H1 (cell line): ENCODE measurements around the gene EXT2. TPM values are rescaled to one million over a fixed set of nuclear protein-coding genes. Genes with fewer than 3 reads are reported as not detected.

ENCODE experiments used
- CTCF ChIA-PET: fragments of 300-600 bp; sonication (Branson Sonifier 250); formaldehyde crosslinking; loops from one replicate; lab custom pipeline; 2021; ENCODE audit not compliant: partially characterized antibody; lab: Charles Lee
- POLR2A ChIA-PET: fragments of 300-600 bp; sonication (Branson Sonifier 250); formaldehyde crosslinking; loops from one replicate; lab custom pipeline; 2021; ENCODE audit warnings: inconsistent platforms; ENCODE audit not compliant: partially characterized antibody; lab: Charles Lee
- DNase-seq, 2 experiments: peaks; one replicate each; pipeline versions ENCODE4 v3.0.0 to v3.0.0-alpha.2; 2010 to 2022; ENCODE audit warnings: low spot score in 2 of 2, low read depth in 1 of 2, mixed read lengths in 1 of 2
- FAIRE-seq: peaks from 2 replicates; lab custom pipeline; 2011; peaks lifted over from hg19 to GRCh38; lab: Jason Lieb, UNC
- H2AFZ ChIP-seq: 2 replicates; pipeline ENCODE4 v1.8.1; 2012; ENCODE audit warnings: low read length, inconsistent platforms
- H2AK5ac ChIP-seq: 2 replicates; pipeline ENCODE4 v1.6.1; 2013; ENCODE audit warnings: low read depth, low read length
- H2BK120ac ChIP-seq: replicated peaks from 2 replicates; pipeline ENCODE3; 2013; ENCODE audit warnings: low read depth, low read length, inconsistent platforms
- H2BK12ac ChIP-seq: 2 replicates; pipeline ENCODE4 v1.6.1; 2013; ENCODE audit warnings: low read depth, low read length
- H2BK15ac ChIP-seq: 2 replicates; pipeline ENCODE4 v1.6.1; 2013; ENCODE audit warnings: low read length
- H2BK20ac ChIP-seq: 2 replicates; pipeline ENCODE4 v1.6.1; 2013; ENCODE audit warnings: low read length
- H2BK5ac ChIP-seq: 2 replicates; pipeline ENCODE4 v1.6.1; 2013; ENCODE audit warnings: low read depth, low read length
- H3K14ac ChIP-seq: 2 replicates; pipeline ENCODE4 v1.6.1; 2013; ENCODE audit warnings: inconsistent platforms; ENCODE audit not compliant: insufficient read length
- H3K18ac ChIP-seq: 2 replicates; pipeline ENCODE4 v1.6.1; 2013; ENCODE audit warnings: low read length; ENCODE audit errors: extremely low read depth
- H3K23ac ChIP-seq: 2 replicates; pipeline ENCODE4 v1.6.1; 2013; ENCODE audit warnings: inconsistent platforms; ENCODE audit not compliant: insufficient read length
- H3K23me2 ChIP-seq: 2 replicates; pipeline ENCODE4 v1.6.1; 2013; ENCODE audit warnings: low read depth, low read length
- H3K27ac ChIP-seq: 2 replicates; pipeline ENCODE4 v1.6.1; 2011; ENCODE audit warnings: low read depth, low read length, inconsistent platforms
- H3K27me3 ChIP-seq, 4 experiments: replicated peaks in 1 of 4; 1 replicate in 1 of 4; 2 replicates in 3 of 4; pipeline versions ENCODE4 v1.6.1 to v1.8.1; 2011 to 2013; ENCODE audit warnings: low read length in 3 of 4, mild to moderate bottlenecking in 3 of 4, inconsistent platforms in 2 of 4, mixed read lengths in 2 of 4, moderate library complexity in 1 of 4; ENCODE audit not compliant: control insufficient read depth in 3 of 4, insufficient read depth in 3 of 4; ENCODE audit errors: extremely low read depth in 1 of 4
- H3K36me3 ChIP-seq, 4 experiments: 2 replicates each; pipeline versions ENCODE4 v1.6.1 to v1.8.1; 2011 to 2013; ENCODE audit warnings: mild to moderate bottlenecking in 4 of 4, low read length in 3 of 4, moderate library complexity in 2 of 4, control low read depth in 1 of 4, inconsistent platforms in 1 of 4; ENCODE audit not compliant: insufficient read depth in 4 of 4, control insufficient read depth in 2 of 4
- H3K4ac ChIP-seq: replicated peaks from 2 replicates; pipeline ENCODE3; 2013; ENCODE audit warnings: low read length, low read depth, mixed read lengths, inconsistent platforms; ENCODE audit not compliant: insufficient read length
- H3K4me1 ChIP-seq, 4 experiments: replicated peaks in 1 of 4; 1 replicate in 1 of 4; 2 replicates in 3 of 4; pipeline versions ENCODE4 v1.6.1 to v1.8.1; 2011 to 2013; ENCODE audit warnings: low read length in 3 of 4, inconsistent platforms in 2 of 4, mixed read lengths in 1 of 4; ENCODE audit not compliant: insufficient read depth in 4 of 4, control insufficient read depth in 3 of 4
- H3K4me2 ChIP-seq, 2 experiments: 2 replicates each; pipeline versions ENCODE4 v1.6.1 to v1.8.1; 2011 to 2013; ENCODE audit warnings: low read depth in 2 of 2, low read length in 2 of 2, control low read depth in 1 of 2, inconsistent platforms in 1 of 2, mild to moderate bottlenecking in 1 of 2; ENCODE audit not compliant: insufficient read depth in 1 of 2
- H3K4me3 ChIP-seq, 4 experiments: fragments of 200-600, 300-600 bp in 1 of 4; sonication (generic), shearing (Covaris generic), sonication (Bioruptor Twin) in 1 of 4; 2 replicates each; pipeline versions ENCODE4 v1.5.1 to v1.8.1; 2011 to 2016; ENCODE audit warnings: low read length in 4 of 4, low read depth in 3 of 4, control low read depth in 2 of 4, inconsistent platforms in 2 of 4, mild to moderate bottlenecking in 2 of 4, mixed read lengths in 1 of 4, moderate library complexity in 1 of 4; ENCODE audit not compliant: insufficient read depth in 2 of 4; ENCODE audit errors: extremely low read depth in 1 of 4
- H3K56ac ChIP-seq: replicated peaks from 2 replicates; pipeline ENCODE3; 2013; ENCODE audit warnings: low read depth, mild to moderate bottlenecking, mixed read lengths, low read length, inconsistent platforms; ENCODE audit not compliant: insufficient read length
- H3K79me1 ChIP-seq: 2 replicates; pipeline ENCODE4 v1.6.1; 2013; ENCODE audit warnings: low read depth, low read length, control low read depth
- H3K79me2 ChIP-seq, 2 experiments: 2 replicates each; pipeline versions ENCODE4 v1.6.1 to v1.8.1; 2012 to 2013; ENCODE audit warnings: low read length in 2 of 2, mild to moderate bottlenecking in 2 of 2, inconsistent platforms in 1 of 2; ENCODE audit not compliant: insufficient read depth in 2 of 2, control insufficient read depth in 1 of 2
- H3K9ac ChIP-seq, 4 experiments: replicated peaks in 1 of 4; 1 replicate in 1 of 4; 2 replicates in 3 of 4; pipeline versions ENCODE4 v1.6.1 to v1.8.1; 2011 to 2013; ENCODE audit warnings: low read depth in 3 of 4, low read length in 3 of 4, control low read depth in 2 of 4, mild to moderate bottlenecking in 2 of 4, moderate library complexity in 2 of 4, inconsistent platforms in 1 of 4; ENCODE audit errors: extremely low read depth in 1 of 4
- H3K9me3 ChIP-seq, 2 experiments: 2 replicates each; pipeline versions ENCODE4 v1.6.1 to v1.8.1; 2012 to 2013; ENCODE audit warnings: mild to moderate bottlenecking in 2 of 2, moderate library complexity in 2 of 2, control low read depth in 1 of 2, inconsistent platforms in 1 of 2, low read depth in 1 of 2, low read length in 1 of 2, mixed read lengths in 1 of 2; ENCODE audit not compliant: insufficient read depth in 2 of 2
- H4K20me1 ChIP-seq, 2 experiments: replicated peaks in 1 of 2; 2 replicates each; pipeline versions ENCODE3 to v1.8.1; 2011 to 2013; ENCODE audit warnings: inconsistent platforms in 2 of 2, low read length in 2 of 2, mild to moderate bottlenecking in 1 of 2; ENCODE audit not compliant: insufficient read depth in 2 of 2, control insufficient read depth in 1 of 2
- H4K5ac ChIP-seq: 2 replicates; pipeline ENCODE4 v1.6.1; 2013; ENCODE audit warnings: low read length, low read depth, mixed read lengths, inconsistent platforms; ENCODE audit not compliant: insufficient read length
- H4K8ac ChIP-seq: 2 replicates; pipeline ENCODE4 v1.8.0; 2013; ENCODE audit warnings: mild to moderate bottlenecking, moderate library complexity, low read length, inconsistent platforms; ENCODE audit not compliant: insufficient read depth; ENCODE audit errors: extremely low read depth
- H4K91ac ChIP-seq: replicated peaks from 2 replicates; pipeline ENCODE3; 2013; ENCODE audit warnings: low read length, mixed read lengths, inconsistent platforms; ENCODE audit not compliant: insufficient read length
- CBX8 ChIP-seq: fragments of 300-800, 300-1000 bp; sonication (generic); IDR thresholded peaks from 2 replicates; pipeline ENCODE4 v1.7.1; 2016; ENCODE audit warnings: low read depth, low read length, borderline replicate concordance
- CHD1 ChIP-seq: IDR thresholded peaks from 2 replicates; pipeline ENCODE4 v1.6.1; 2012; ENCODE audit warnings: low read depth, low read length, improper control_type of control experiment
- HDAC6 ChIP-seq: IDR thresholded peaks from one replicate; pipeline ENCODE4 v1.7.1; 2012; ENCODE audit warnings: low read depth, mild to moderate bottlenecking, inconsistent platforms, low read length, moderate library complexity
- JUN ChIP-seq: IDR thresholded peaks from 2 replicates; pipeline ENCODE4 v1.6.1; 2011; ENCODE audit warnings: low read depth, mild to moderate bottlenecking, improper control_type of control experiment, low read length
- KDM5A ChIP-seq: fragments of 200-600 bp; IDR thresholded peaks from 2 replicates; pipeline ENCODE4 v1.7.1; 2012; ENCODE audit warnings: mild to moderate bottlenecking, low read length, inconsistent platforms, mixed read lengths
- MAFK ChIP-seq: IDR thresholded peaks from 2 replicates; pipeline ENCODE4 v1.6.1; 2012; ENCODE audit warnings: low read depth, mild to moderate bottlenecking, improper control_type of control experiment, low read length
- PHF8 ChIP-seq: fragments of 200-600 bp; sonication (generic); conservative IDR thresholded peaks from 2 replicates; pipeline ENCODE4 v1.7.1; 2012; ENCODE audit warnings: low read depth, mild to moderate bottlenecking, inconsistent platforms, low read length, moderate library complexity
- RAD21 ChIP-seq, 2 experiments: IDR thresholded peaks in 1 of 2; conservative IDR thresholded peaks in 1 of 2; 2 replicates each; pipeline ENCODE4 v1.6.1; 2011; ENCODE audit warnings: low read depth in 2 of 2, low read length in 2 of 2, improper control_type of control experiment in 1 of 2, inconsistent platforms in 1 of 2, mild to moderate bottlenecking in 1 of 2, moderate library complexity in 1 of 2
- SAP30 ChIP-seq: fragments of 300-600 bp; sonication (generic); IDR thresholded peaks from 2 replicates; pipeline ENCODE4 v1.7.1; 2012; ENCODE audit warnings: low read length, moderate library complexity, mild to moderate bottlenecking, inconsistent platforms; ENCODE audit not compliant: insufficient read depth, insufficient replicate concordance
- YY1 ChIP-seq: IDR thresholded peaks from 2 replicates; pipeline ENCODE4 v1.6.1; 2011; ENCODE audit warnings: low read depth, mild to moderate bottlenecking, low read length
- WGBS, 2 experiments: shearing (Covaris generic) in 1 of 2; methylation state at CpG; one replicate each; pipeline versions ENCODE4 v1.1.6 to v1.1.7; 2013 to 2015; ENCODE audit warnings: low lambda C conversion rate in 2 of 2, mixed read lengths in 2 of 2, inconsistent platforms in 1 of 2, low coverage in 1 of 2, missing lambda C conversion rate in 1 of 2; ENCODE audit not compliant: insufficient replicate concordance in 2 of 2, insufficient coverage in 1 of 2, insufficient read length in 1 of 2; ENCODE audit errors: extremely low coverage in 1 of 2, missing lambda C conversion rate in 1 of 2; 5-methylcytosine and 5-hydroxymethylcytosine counted together
- polyA plus RNA-seq, 7 experiments: library from polyadenylated mRNA; depleted of rRNA in 3 of 7; stranded (reverse) in 5 of 7; unstranded in 2 of 7; fragments of >200 nt in 5 of 7; fragments of 200-250 nt in 2 of 7; gene quantifications; 1 replicate in 5 of 7; 2 replicates in 1 of 7; 4 replicates in 1 of 7; pipeline versions ENCODE4 v1.2.1 to v1.2.3, GENCODE V29; 2011 to 2013; ENCODE audit warnings: missing spikeins in 2 of 7, mixed read lengths in 2 of 7
- total RNA-seq: library from RNA; stranded (reverse); fragmentation: NEBNext Ultra II Directional; extraction: Animal tissue kit (Norgen Biotek cat#: 25700); gene quantifications from 2 replicates; pipeline ENCODE4 v1.2.1, GENCODE V29; 2021
- TF ChIP-seq, protein P1 (sequence below): IDR thresholded peaks from 2 replicates; pipeline ENCODE4 v1.6.1; 2012; ENCODE audit warnings: low read length, inconsistent platforms
- TF ChIP-seq, protein P2 (sequence below): IDR thresholded peaks from 2 replicates; pipeline ENCODE4 v1.6.1; 2011; ENCODE audit warnings: low read depth, mild to moderate bottlenecking, low read length; ENCODE audit not compliant: insufficient read depth

Gene EXT2
- total and polyA plus RNA-seq, 2 of the 8 experiments (the other 6 are each of a cell fraction or from before 2014, with no cell fraction given) = 29.8 to 42.8 TPM

DNA sequence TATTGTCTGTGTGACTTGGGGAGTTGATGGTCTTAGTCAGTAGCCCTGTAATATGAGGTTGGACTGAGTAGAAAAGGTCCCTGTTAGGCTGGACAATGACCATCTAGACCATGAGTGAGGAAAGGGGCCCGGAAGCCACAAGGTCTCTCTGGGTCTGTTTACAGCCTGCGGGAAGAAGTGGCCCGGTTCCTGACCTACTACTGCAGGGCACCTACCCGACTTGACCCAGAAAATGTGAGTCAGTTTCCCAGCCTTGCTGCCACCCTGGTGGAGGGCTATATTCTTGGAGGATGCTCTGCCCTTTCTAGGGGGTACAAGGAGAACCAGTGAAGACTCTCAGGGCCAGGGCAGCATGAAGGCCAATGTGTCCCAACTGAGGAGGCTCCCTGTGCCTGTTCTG lies 44.3 kb upstream of the EXT2 start:
- H3K27me3 ChIP-seq = no peaks in the 10 kb centered on the region
- no peak overlapping the region for H3K18ac ChIP-seq
- ChIA-PET CTCF (no interaction called here), POLR2A (no interaction called here)
- H2BK120ac ChIP-seq = no peak overlapping the region
- no peaks in the 10 kb centered on the region for H3K4me1 ChIP-seq
- FAIRE-seq = no peak
- no peak overlapping the region for H2AK5ac ChIP-seq
- H3K14ac ChIP-seq = no peak overlapping the region
- no peak overlapping the region for H4K5ac ChIP-seq
- H2BK5ac ChIP-seq = no peak overlapping the region
- H3K4ac ChIP-seq = no peak overlapping the region
- no peak overlapping the region for H2BK20ac ChIP-seq
- no peak for DNase-seq
- H3K23me2 ChIP-seq = no peaks in the 10 kb centered on the region
- H3K4me3 ChIP-seq = no peak overlapping the region
- no peak overlapping the region for H3K56ac ChIP-seq
- H4K8ac ChIP-seq = no peak overlapping the region
- no peaks in the 10 kb centered on the region for H3K36me3 ChIP-seq
- H3K27ac ChIP-seq = no peak overlapping the region
- no peak overlapping the region for H3K4me2 ChIP-seq
- H4K91ac ChIP-seq = no peak overlapping the region
- H2BK12ac ChIP-seq = no peak overlapping the region
- no peaks in the 10 kb centered on the region; a peak in 1 of 4 replicates for H3K79me2 ChIP-seq
- no peak overlapping the region for H3K23ac ChIP-seq
- no peak overlapping the region for H3K9ac ChIP-seq
- H3K79me1 ChIP-seq = no peaks in the 10 kb centered on the region; the same call in 1 of the 2 replicates
- 89% methylated on average over 4 of the region's 4 CpGs; no CpG with 5 or more reads in 1 of the 2 experiments for WGBS, 2 experiments
- no peaks in the 10 kb centered on the region for H4K20me1 ChIP-seq
- H2AFZ ChIP-seq = no peak overlapping the region
- H3K9me3 ChIP-seq = no peaks in the 10 kb centered on the region
- no peak overlapping the region for H2BK15ac ChIP-seq
- no peak for TF ChIP-seq HDAC6
- TF ChIP-seq JUN = no peak
- TF ChIP-seq RAD21 (IDR thresholded peaks at IDR 0.05 in 1 of 2, conservative IDR thresholded peaks at IDR 0.05 in 1 of 2; ENCODE audit: low read depth in 2 of 2, low read length in 2 of 2) = no peak
- TF ChIP-seq, protein P1, sequence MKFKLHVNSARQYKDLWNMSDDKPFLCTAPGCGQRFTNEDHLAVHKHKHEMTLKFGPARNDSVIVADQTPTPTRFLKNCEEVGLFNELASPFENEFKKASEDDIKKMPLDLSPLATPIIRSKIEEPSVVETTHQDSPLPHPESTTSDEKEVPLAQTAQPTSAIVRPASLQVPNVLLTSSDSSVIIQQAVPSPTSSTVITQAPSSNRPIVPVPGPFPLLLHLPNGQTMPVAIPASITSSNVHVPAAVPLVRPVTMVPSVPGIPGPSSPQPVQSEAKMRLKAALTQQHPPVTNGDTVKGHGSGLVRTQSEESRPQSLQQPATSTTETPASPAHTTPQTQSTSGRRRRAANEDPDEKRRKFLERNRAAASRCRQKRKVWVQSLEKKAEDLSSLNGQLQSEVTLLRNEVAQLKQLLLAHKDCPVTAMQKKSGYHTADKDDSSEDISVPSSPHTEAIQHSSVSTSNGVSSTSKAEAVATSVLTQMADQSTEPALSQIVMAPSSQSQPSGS = no peak
- TF ChIP-seq, protein P2, sequence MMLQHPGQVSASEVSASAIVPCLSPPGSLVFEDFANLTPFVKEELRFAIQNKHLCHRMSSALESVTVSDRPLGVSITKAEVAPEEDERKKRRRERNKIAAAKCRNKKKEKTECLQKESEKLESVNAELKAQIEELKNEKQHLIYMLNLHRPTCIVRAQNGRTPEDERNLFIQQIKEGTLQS = no peak
- no peak for TF ChIP-seq MAFK
- TF ChIP-seq SAP30 = no peak
- no peak for TF ChIP-seq CBX8
- TF ChIP-seq KDM5A = no peak
- TF ChIP-seq PHF8 = no peak
- TF ChIP-seq CHD1 = no peak
- TF ChIP-seq YY1 = no peak
